GM19238 (cell line): ENCODE results near the gene UBE2Q2.

Source experiments
- DNase-seq: peaks from one replicate; pipeline ENCODE4 v3.0.0; 2011; ENCODE audit warnings: low spot score; ENCODE audit not compliant: insufficient read length

The UBE2Q2 gene

DNA sequence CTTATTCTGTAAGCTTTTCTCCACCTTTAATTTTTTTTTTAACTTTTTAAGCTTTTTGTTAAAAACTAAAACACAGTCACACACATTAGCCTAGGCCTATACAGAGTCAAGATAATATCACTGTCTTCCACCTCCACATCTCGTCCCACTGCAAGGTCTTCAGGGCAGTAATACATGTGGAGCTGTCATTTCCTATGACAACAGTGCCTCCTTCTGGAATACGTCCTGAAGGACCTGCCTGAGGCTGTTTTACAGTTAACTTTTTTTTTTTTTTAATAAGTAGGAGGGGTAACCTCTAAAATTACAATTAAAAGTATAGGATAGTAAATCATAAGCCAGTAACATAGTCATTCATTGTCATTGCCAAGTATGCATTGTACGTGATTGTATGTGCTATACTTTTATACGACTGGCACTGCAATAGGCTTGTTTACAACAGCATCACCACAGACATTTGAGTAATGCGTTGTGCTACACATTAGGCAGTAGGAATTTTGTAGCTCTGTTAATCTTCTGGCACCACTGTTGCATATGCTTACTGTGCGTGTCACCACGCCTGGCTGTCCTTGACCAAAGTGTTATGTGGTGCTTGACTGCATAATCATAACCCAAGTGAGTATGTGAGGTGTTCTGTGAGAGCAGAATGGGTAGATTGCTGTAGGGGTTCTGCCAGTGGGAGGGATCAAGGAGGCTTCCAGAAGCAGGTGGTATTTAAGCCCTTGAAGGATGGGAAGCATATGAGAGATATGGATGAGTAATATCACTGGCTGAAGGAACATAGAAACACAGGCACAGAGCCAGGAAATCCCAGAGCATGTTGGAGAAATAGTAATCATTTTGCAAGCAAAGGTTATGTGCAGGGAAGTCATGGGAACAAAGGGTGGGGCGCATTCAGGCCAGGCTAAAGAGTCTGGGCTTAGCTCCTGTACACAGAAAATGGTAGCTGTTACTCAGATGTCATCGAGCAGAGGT is 78.8 kb downstream of the UBE2Q2 start:
- no peak for DNase-seq

DNA sequence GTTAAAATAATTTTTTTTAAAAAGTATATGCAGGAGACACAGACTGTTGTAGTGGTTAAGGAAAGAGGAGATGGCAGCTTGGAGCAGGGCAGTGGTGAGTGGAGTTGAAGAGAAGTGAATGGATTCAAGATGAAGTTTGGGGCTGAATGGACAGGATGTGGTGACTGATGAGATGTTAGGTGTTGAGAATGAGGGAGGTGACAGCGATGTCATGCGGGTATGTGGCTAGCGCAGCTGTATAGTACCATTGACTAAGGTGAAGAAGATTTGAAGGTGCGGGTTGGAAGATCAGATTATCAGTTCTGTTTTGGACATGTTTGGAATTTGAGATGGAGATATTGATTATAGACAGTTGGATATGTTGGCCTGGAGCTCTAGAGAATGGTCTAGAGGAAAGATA is 80.5 kb downstream of the UBE2Q2 start:
- no peak for DNase-seq

DNA sequence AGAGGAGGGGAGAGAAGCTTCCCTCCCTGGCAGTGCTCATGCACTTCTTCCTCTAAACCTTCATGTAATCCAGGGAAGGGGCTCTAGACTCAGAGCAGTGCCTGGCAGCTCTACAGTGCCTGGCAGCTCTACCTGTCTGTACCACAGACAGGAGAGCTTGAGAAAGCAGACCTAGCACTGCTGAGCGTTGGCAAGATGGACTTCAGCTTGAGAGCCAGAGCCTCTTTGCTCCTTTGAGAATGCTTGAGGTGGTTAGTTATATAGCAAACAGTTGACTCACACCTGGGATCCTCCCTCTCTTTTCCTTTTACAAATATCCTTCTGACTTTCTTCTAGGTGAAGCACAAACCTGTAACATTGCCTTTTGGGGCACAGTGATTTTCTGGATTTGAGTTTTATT is 81.3 kb downstream of the UBE2Q2 start:
- DNase-seq = no peak

DNA sequence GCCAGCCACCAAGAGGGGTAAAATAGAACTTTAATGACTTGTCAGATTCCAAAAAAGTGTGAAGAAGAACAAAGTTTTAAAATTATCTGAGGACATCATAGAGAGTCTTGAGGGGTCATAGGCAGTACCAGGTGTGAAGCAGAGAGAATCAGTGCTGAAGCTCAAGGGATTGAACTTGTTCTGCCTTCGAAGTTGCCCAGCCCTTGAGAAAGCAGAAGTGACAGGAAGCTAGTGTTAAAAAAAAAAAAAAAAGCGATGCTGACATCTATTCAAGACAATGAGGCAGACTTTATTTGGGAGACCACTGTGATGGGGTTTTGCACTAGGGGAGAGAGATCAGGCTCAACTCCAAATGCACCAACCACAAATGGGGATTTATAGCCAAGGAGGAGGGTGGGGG is 82.2 kb downstream of the UBE2Q2 start:
- DNase-seq = no peak

DNA sequence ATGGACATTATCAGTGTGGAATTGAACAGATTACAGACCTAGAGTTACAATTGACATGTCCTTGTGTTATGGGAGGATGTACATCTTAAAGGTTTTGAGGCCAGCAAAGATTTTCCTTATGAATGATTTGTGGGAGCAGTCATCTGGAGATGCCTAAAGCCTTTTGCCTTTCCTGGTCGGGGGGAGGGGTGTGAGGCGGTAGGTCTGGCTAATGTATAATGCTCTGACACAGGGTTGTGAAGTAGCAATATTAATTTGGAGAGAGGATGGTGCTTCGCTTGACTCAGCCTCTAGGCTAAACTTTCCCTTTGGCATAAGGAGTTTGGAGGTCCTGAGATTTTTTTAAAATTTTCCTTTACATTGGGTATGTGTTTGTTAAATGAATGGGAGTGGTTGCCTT is 83.7 kb downstream of the UBE2Q2 start:
- no peak for DNase-seq

DNA sequence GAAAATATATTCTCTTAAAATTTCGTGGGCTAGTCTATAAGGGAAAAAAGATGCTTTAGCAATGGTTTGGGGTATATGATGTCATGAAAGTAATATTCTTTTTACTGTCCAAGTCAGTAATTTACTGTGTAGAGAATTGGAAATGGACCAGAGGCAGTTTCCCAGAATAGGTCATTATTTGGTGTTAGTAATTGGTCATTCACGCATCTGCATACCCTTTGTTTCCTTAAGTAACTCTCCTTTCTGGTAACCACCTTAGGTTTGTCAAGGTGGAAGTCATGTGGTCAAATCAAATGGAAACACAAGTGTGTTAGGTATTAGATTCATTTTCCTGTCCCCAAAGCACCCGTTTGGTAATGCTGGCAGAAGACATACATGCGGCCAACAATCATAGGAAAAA is 84.4 kb downstream of the UBE2Q2 start:
- DNase-seq = no peak

DNA sequence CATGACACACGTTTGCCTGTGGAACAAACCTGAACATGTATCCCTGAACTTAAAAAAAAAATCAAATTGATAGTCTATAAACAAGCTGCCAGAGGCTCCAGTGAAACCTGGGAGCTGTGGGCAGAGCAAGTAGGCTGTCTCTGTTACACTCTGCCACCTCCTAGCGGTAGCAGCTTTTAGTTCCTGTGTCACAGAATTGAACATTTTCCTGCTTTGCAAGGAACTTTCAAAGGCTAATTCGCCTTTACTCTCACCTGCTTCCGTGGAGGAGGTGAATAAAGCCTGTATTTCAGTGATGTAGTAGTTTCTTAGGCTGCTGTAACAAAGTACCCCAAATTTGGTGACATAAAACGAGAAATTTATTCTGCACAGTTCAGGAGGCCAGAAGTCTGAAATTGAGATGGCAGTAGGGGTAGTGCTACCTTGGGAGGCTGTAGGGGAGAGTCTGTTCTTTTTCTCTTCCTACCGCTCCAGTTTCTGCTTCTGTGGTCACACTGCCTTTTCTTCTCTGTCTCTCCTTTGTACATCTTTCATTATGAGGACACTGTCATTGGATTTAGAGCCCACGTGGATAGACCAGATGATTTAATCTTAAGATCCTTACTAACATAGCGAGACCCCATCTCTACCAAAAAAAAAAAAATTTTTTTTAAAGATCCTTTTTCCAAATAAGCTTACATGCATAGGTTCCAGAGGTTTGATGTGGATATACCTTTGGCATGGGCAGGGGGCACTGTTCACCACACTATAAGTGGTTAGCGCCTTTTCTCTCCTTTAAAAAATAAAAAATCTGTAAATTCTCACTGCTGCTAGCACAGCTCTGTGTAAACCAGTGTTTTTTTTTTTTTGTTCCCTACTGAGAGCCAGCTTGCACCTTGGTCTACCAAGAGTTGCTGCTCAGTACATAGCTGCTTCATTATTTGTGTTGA is 85.7 kb downstream of the UBE2Q2 start:
- no peak for DNase-seq

DNA sequence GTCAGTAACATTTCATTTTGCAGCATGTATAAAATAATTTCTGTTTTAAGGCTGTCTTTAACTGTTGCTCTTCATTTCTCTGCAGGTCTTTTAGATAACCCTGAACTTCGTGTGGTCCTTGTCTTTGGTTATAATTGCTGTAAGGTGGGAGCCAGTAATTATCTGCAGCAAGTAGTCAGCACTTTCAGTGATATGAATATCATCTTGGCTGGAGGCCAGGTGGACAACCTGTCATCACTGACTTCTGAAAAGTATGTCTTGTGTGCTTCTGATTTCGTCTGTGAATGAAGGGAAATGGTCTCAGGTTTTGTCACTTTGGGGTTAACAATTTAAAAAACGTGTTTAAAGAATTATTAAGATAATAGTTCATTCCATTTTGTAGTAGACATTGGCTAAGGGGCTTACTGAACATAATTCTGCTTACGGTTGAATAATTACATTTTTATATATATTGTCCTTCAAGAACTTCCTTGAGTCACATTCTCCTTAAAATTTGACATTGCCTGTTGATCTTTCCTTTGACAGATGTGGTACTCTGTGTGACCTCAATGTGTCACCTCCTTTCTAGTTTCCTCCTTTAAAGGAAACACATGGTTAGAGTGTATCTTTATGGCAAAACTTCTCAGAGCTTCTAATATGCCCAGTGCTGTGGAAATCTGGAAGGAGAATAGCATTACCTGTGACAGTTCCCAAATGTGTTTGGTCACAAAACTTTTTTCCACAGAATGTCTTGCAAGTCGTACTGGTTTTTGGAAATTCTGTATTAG is 86.7 kb downstream of the UBE2Q2 start:
- no peak for DNase-seq

DNA sequence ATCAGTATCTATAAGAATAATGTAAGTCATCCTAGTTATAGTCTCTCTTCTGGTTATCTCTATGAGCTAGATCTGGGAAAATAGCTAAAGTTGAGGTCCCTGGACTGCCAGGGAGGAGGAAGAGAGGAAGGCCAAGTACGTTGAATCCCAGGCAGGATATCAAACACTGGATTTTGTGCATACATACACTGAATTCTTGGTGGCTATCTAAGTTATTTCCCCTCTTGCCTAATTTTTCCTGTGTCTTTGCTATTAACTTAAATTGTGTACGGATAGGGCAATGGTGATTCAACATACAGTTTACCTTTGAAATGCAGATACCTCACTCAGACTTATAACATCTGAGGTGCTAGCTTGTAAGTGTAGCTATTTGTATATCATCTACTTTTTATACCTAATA is 87.6 kb downstream of the UBE2Q2 start:
- no peak for DNase-seq

DNA sequence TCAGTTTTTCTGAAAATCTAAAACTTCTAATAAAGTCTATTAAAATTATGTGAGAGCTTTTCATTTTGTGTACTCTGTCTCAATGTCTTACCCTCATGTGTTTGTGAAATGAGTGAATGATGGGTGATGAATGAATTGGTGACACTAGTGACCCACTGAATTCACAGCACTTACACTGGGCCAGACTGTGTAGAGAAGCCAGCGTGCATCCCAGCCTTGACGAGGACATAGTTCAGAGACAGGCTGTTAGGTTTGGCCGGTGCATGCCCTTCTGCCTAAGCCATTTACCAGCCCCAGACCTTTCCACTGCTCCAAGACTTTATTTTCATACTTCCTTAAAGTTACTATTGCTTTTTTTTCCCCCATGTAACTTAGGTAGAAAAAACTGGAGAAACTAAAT is 99.2 kb downstream of the UBE2Q2 start:
- no peak for DNase-seq

DNA sequence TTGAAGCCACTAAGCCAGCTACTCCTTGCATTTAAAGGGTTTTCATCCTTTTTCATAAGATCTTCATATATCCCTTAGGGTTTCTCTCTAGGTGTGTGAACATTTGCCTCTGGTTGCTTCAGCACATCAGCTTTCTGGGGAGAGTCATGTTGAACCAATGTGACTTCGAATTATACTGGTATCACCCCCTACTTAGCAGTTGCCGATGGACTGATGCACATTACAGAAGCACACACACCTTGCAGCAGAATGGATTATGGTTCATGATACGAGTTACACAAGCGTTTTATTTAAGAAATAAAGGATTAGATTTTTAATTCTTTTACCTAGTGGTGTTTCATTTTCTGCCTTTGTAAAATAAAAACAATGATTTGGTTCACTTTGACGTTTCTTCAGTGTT is 100.0 kb downstream of the UBE2Q2 start:
- DNase-seq = no peak

DNA sequence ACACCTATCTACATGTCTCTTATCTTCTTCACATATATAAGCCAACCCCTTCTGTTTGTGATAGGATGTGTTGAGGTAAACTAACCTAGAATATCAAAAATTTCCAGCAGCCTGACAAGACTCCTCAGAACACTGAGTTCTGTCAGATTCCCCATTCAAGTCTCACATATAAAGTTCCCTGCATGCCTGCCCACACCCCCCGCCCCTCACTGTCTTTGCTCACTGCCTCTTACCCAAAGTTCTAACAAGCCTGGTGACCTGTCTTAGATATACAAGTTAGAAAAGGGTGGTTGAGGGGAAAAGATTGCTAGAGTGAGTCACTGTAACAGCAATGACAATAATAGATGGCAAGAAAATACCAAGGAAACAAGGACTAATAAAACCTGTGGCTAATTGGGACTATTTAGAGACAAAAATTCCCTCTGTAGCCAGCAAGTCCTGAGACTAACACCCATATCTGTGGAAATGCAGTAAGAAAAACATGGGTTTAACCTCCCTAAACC is 100.5 kb downstream of the UBE2Q2 start:
- no peak for DNase-seq

DNA sequence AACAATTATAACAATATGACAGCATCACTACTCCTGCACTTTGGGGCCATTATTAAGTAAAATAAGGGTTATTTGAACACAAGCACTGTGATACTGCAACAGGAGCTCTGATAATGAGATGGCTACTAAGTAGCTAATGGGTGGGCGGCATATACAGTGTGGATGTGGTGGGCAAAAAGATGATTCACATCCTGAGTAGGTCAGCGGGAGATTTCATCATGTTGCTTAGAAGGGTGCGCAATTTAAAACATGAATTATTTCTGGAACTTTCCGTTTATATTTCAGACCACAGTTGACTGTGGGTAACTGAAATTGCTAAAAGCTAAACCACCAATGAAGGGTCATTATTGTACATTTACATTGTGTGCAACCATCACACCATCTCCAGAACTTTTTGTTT is 102.7 kb downstream of the UBE2Q2 start:
- DNase-seq = no peak

DNA sequence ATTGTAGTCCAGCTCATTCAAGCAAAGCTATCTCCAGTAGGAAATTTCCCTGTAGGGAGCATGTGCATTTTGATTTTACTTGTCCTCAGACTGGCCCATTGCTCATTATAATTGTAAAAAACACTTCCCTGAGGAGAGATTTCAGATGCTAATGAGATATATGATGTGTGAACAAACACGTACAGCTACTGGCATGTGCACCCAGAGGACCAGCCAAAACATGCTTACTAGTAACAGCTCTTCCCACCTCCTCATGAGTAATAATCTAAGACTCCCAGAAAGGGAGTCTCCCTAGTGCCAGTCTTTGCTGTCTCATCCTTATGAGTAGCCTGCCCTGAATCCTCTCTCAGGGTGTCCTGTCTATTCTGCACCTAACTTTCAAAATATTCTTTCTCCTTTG is 103.8 kb downstream of the UBE2Q2 start:
- DNase-seq = no peak

DNA sequence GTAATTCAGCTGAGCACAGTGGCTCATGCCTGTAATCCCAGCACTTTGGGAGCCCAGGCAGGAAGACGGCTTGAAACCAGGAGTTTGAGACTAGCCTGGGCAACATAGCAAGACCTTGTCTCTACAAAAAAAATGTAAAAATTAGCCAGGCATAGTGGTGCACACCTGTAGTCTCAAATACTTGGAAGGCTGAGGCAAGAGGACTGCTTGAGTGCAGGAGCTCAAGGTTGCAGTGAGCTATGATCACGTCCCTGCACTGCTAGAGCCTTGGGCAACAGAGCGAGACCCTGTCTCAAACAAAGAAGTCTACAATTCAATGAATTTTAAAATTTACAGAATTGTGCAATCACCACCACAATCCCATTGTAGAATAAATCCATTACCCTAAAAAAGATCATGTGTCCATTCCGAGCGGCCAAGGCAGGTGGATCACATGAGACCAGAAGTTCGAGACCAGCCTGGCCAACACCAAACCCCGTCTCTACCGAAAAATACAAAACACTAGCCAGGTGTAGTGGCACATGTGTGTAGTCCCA is 105.6 kb downstream of the UBE2Q2 start:
- DNase-seq = no peak
